Smooth muscle cell (in vitro differentiated cells): ENCODE results near the gene RGS21. TPM values are rescaled to one million over a fixed set of nuclear protein-coding genes. Genes with fewer than 3 reads are reported as not detected.

Experiments used
- DNase-seq: peaks from one replicate; lab custom pipeline; 2025; ENCODE audit not compliant: unreplicated experiment; lab: John Stamatoyannopoulos, UW
- H2AFZ ChIP-seq: fragments of 200-600 bp; sonication (generic); 2 replicates; pipeline ENCODE4 v1.6.0; 2016; ENCODE audit warnings: antibody characterized with exemption, low read depth, mild to moderate bottlenecking
- H3F3A ChIP-seq: fragments of 200-600 bp; sonication (generic); 2 replicates; pipeline ENCODE4 v1.6.0; 2017; ENCODE audit warnings: antibody characterized with exemption, low read depth
- H3K27ac ChIP-seq: fragments of 200-600 bp; sonication (generic); 2 replicates; pipeline ENCODE4 v1.5.1; 2016; ENCODE audit warnings: low read depth, mild to moderate bottlenecking
- H3K27me3 ChIP-seq: fragments of 200-600 bp; sonication (generic); 2 replicates; pipeline ENCODE4 v1.6.1; 2016; ENCODE audit warnings: low read depth, mild to moderate bottlenecking
- H3K36me3 ChIP-seq: fragments of 200-600 bp; sonication (generic); 2 replicates; pipeline ENCODE4 v1.5.1; 2016; ENCODE audit warnings: low read depth
- H3K4me1 ChIP-seq: fragments of 200-600 bp; sonication (generic); 2 replicates; pipeline ENCODE4 v1.5.1; 2016; ENCODE audit warnings: low read depth
- H3K4me2 ChIP-seq: fragments of 200-600 bp; sonication (generic); 2 replicates; pipeline ENCODE4 v1.6.0; 2016; ENCODE audit warnings: mild to moderate bottlenecking
- H3K4me3 ChIP-seq: fragments of 200-600 bp; sonication (generic); 2 replicates; pipeline ENCODE4 v1.5.1; 2016; ENCODE audit warnings: mild to moderate bottlenecking
- H3K79me2 ChIP-seq: fragments of 200-600 bp; sonication (generic); 2 replicates; pipeline ENCODE4 v1.6.0; 2016; ENCODE audit warnings: low read depth, mild to moderate bottlenecking
- H3K9ac ChIP-seq: fragments of 200-600 bp; sonication (generic); 2 replicates; pipeline ENCODE4 v1.6.0; 2016; ENCODE audit warnings: low read depth
- H3K9me3 ChIP-seq: fragments of 200-600 bp; sonication (generic); replicated peaks from 2 replicates; pipeline ENCODE4 v1.5.1; 2016; ENCODE audit warnings: low read depth
- H4K20me1 ChIP-seq: fragments of 200-600 bp; sonication (generic); 2 replicates; pipeline ENCODE4 v1.6.0; 2016; ENCODE audit warnings: low read depth
- CTCF ChIP-seq: fragments of 200-600 bp; sonication (generic); IDR thresholded peaks from 2 replicates; pipeline ENCODE4 v1.5.1; 2017; ENCODE audit warnings: borderline replicate concordance, mild to moderate bottlenecking, antibody characterized with exemption; ENCODE audit not compliant: insufficient read depth, poor library complexity, severe bottlenecking
- WGBS: methylation state at CpG from one replicate; pipeline ENCODE4 v1.1.7; 2016; ENCODE audit warnings: low lambda C conversion rate; 5-methylcytosine and 5-hydroxymethylcytosine counted together
- polyA plus RNA-seq: library from polyadenylated mRNA; unstranded; fragments of >200 nt; fragmentation: Nextera tagmentation; extraction: Ambion mirVana; gene quantifications from 2 replicates; pipeline ENCODE4 v1.2.1, GENCODE V29; 2016
- total RNA-seq: library from RNA; depleted of rRNA; stranded (reverse); fragments of >200 nt; gene quantifications from 2 replicates; pipeline ENCODE4 v1.2.3, GENCODE V29; 2014

Gene RGS21
- total and polyA plus RNA-seq, 2 experiments from 2014 or later: not detected

GRCh38 chr1:192395895-192396294, 79.1 kb downstream of the RGS21 start:
- Histone ChIP-seq H2AFZ (no peak overlapping the region), H3K36me3 (no peaks in the 10 kb centered on the region), H3K4me2 (no peak overlapping the region), H3K9me3 (no peaks in the 10 kb centered on the region), H3K4me1 (no peaks in the 10 kb centered on the region), H3K27ac (no peak overlapping the region), H3K9ac (no peak overlapping the region), H3K4me3 (no peak overlapping the region), H4K20me1 (no peaks in the 10 kb centered on the region), H3K27me3 (no peaks in the 10 kb centered on the region), H3K79me2 (no peaks in the 10 kb centered on the region), H3F3A (no peaks in the 10 kb centered on the region)
- TF ChIP-seq CTCF: no peak
- no peak for DNase-seq
- WGBS: 78% methylated on average over 3 of the region's 3 CpGs

- Histone ChIP-seq H3K4me1 (no peaks in the 10 kb centered on the region), H3K9ac (no peak overlapping the region), H2AFZ (no peak overlapping the region), H4K20me1 (no peaks in the 10 kb centered on the region), H3K27me3 (no peaks in the 10 kb centered on the region), H3K36me3 (no peaks in the 10 kb centered on the region), H3K4me2 (no peak overlapping the region), H3F3A (no peaks in the 10 kb centered on the region), H3K79me2 (no peaks in the 10 kb centered on the region), H3K4me3 (no peak overlapping the region), H3K9me3 (no peaks in the 10 kb centered on the region), H3K27ac (no peak overlapping the region)
- no peak for DNase-seq
- 86% methylated on average over 4 of the region's 4 CpGs for WGBS
- TF ChIP-seq CTCF: no peak
Observed at GRCh38 chr1:192399161-192399560, 82.4 kb downstream of the RGS21 start.

- Histone ChIP-seq H3K4me1 (no peaks in the 10 kb centered on the region), H2AFZ (no peak overlapping the region), H3K27me3 (no peaks in the 10 kb centered on the region), H3K4me2 (no peak overlapping the region), H3K27ac (no peak overlapping the region), H3K36me3 (no peaks in the 10 kb centered on the region), H3K4me3 (no peak overlapping the region), H3K9me3 (no peaks in the 10 kb centered on the region), H3K79me2 (no peaks in the 10 kb centered on the region), H4K20me1 (no peaks in the 10 kb centered on the region), H3K9ac (no peak overlapping the region), H3F3A (no peaks in the 10 kb centered on the region)
- DNase-seq: no peak
- WGBS: 68% methylated on average over 1 of the region's 1 CpG
- no peak for TF ChIP-seq CTCF
Observed at GRCh38 chr1:192401825-192402224, 85.0 kb downstream of the RGS21 start.

- Histone ChIP-seq H4K20me1 (no peaks in the 10 kb centered on the region), H3K4me1 (no peaks in the 10 kb centered on the region), H3K9ac (no peak overlapping the region), H3K9me3 (no peaks in the 10 kb centered on the region), H3K4me3 (no peak overlapping the region), H3K27me3 (no peaks in the 10 kb centered on the region), H3K79me2 (no peaks in the 10 kb centered on the region), H3F3A (no peaks in the 10 kb centered on the region), H3K27ac (no peak overlapping the region), H3K36me3 (no peaks in the 10 kb centered on the region), H3K4me2 (no peak overlapping the region), H2AFZ (no peak overlapping the region)
- TF ChIP-seq CTCF: no peak
- DNase-seq: no peak
Observed at GRCh38 chr1:192402571-192402970, 85.8 kb downstream of the RGS21 start.
